IPS-11a (cell line): ENCODE results near the gene CDK14.
A peak's percentile ranks its signal among the peaks of the same experiment; 100 is the strongest.

Experiments used
- H3K4me3 ChIP-seq: one replicate; pipeline ENCODE4 v1.5.1; 2013; ENCODE audit warnings: low read depth, low read length, control low read depth

The CDK14 gene

DNA sequence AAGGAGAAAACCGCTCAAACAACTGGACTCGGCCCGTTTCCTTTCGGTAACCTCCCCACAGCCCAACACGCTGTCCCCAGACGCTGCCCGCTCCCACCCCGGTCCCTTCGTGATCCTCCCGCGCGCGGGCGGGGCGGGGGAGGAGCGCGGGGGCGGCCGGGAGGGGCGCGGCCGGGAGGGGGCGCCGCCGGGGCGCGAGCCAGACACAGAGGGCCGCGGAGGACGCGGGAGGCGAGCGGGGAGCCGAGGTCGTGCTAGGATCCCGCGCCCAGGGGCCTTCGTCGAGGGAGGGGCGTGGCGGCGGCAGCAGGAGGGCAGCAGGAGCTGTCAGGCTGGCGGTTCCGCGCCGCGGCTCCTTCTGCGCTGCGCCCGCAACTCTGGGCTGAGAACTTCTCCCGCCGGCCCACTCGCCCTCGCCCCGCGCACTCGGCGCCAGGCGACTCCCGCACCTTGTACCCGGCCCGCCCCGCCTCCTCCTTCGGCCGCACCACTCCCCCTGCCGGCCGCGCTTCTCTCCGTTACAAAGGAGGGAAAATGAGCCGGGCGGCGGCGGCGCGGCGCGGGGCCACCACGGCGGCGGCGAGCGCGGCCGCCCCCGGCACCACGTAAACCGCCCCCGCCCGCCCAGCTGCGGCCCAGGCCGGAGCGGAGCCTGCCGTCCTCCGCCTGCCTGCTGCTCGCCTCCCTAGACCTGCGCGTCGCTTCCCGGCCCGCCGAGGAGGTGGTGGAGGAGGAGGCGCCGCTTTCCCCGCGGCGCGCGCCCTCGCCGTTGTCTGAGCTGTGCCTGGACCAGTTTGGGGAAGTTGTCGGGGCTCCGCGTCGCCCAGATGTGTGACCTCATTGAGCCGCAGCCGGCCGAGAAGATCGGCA lies at the start of gene CDK14:
CDK14 (plus strand) TSS at position 521 of the 870 bp plus-strand sequence; CDS start at position 828, 307 bp downstream.
- peak within 1 kb of the TSS; percentile 69 for H3K4me3 ChIP-seq

DNA sequence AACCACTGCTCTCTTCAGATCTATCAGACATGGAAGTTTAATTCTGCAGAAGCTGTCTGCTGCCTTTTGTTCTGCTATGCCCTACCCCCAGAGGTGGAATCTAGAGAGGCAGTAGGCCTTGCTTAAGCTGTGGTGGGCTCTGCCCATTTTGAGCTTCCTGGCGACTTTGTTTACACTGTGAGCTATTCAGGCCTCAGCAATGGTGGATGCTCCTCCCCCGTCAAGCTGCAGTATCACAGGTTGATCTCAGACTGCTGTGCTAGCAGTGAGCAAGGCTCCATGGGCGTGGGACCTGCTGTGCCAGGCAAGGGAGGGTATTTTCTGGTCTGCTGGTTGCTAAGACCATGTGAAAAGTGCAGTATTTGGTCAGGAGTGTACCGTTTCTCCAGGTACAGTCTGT lies 45.1 kb upstream of the CDK14 start:
- no peak overlapping the region for H3K4me3 ChIP-seq

DNA sequence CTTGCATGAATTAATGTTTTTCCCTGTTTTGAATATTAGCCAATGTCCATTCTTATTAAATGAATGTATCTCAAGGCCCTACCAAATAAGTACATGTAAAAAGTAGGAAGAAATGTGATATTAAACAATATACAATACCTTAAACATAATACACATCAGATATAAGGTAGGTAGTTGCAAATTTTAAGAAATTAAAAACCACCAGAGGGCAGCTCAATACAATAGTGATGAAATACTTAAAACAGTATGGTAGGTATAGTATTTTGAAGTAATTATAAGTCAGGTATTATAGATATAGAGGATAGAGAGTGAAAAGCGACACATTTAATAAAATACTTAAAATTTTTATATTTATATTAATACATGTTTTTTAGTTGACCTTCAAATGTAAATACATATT lies 43.6 kb upstream of the CDK14 start:
- H3K4me3 ChIP-seq = no peak overlapping the region

DNA sequence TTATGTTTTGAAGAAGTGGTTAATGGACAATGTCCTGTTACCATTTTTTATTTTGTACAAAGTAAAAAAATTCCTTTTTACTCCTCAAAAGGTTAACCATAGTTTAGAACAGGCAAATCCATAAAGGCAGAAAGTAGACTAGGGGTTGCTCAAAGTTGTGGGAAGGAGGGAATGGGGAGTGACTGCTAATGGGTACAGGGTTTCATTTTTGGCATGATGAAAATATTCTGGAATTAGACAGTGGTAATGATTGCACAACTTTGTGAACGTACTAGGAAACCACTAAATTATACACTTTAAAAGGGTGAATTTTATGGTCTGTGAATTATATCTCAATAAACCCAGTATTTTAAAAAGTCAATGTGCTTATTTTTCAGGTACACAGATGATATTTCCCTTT lies 35.4 kb upstream of the CDK14 start:
- H3K4me3 ChIP-seq = no peak overlapping the region

DNA sequence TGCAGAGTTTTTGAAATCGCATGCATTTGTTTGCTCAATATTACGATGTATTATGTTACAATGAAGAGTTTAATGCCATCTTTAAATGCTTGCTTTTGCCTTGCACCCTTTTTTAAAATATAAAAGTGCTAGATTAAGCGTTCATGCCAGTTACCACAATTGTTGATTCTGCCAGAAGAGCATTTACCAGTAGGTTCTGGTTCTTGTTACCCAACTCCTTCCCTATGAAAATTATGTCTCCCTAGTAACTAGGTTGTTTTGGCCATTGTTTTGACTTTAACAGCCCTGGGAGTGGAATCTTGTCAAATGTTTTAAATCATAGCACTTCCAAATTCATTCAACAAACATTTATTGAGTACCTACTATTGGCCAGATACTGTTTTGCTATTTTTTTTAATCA lies 32.8 kb upstream of the CDK14 start:
- H3K4me3 ChIP-seq = no peak overlapping the region

DNA sequence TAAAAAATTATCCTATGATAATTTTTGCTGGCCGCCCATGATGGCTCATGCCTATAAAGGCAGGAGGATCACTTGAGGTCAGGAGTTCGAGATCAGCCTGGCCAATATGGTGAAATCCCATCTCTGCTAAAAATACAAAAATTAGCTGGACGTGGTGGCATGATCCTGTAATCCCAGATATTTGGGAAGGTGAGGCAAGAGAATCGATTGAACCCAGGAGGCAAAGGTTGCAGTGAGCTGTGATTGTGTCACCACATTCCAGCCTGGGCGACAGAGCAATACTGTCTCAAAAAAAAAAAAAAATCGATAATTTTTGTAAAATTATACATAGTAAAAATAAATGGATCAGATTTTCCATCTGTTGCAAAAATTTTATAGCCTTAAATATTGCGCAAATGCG lies 31.7 kb upstream of the CDK14 start:
- H3K4me3 ChIP-seq = no peak overlapping the region

DNA sequence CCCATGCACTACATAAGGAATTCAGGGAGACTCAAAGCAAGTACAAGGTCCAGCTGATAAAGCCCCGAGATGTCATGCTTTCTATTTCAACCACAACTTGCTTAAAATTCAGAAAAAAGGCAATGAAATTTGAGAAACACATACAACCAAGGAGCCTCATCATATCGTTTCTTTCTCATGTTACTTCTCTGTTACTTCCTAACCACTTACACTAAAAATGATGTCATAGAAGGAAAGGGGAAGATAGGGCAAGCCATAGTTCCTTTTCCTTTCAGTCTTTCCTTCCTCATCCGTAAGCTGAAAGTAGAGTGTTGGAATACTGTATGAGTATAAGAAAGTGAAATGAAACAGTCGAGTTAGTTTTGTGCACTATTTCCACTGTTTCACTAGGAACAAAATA lies 27.9 kb upstream of the CDK14 start:
- H3K4me3 ChIP-seq = no peak overlapping the region

DNA sequence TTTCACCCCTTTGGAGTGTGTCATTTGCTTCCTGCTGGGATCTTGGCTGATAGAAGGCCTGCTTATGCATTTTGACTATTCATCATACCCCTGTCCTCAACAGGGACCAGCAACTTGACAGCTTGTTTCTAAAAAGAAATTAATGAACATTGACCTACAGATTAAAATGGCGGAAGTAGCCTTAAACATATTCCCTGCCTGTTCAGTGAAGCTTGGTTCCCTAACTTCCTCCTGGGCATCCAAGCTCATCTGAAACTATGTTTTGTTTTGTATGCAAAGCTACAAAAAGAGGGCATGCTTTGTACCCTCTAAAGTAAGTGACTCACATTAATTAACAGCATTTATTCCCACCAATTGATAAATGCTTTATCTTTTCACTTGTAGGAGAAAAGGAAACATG lies 26.8 kb upstream of the CDK14 start:
- H3K4me3 ChIP-seq = no peak overlapping the region

DNA sequence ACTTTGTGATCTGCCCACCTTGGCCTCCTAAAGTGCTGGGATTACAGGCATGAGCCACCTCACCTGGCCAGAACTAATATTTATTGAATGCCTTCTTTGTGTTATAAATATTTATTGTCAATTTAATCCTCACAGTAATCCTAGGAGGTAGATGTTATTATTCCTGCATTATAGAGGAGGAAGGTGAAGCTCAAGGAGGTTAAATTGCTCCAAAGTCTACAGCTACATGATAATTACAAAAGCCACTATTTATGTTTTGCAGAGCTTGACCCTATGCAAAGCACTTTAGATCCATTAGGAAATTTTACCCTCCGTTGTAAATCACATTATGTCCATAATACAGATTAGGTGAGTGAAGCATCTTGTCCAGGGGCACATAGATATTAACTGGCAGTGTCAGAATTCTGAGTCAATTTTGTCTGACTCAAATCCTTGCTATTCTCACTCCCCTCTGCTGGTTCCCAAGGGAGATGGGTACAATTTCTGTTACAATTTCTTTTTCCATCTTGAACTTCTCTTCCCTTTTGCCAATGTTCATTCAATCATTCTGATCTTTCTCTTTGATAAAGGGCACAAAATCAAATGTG lies 25.7 kb upstream of the CDK14 start:
- H3K4me3 ChIP-seq = no peak overlapping the region

DNA sequence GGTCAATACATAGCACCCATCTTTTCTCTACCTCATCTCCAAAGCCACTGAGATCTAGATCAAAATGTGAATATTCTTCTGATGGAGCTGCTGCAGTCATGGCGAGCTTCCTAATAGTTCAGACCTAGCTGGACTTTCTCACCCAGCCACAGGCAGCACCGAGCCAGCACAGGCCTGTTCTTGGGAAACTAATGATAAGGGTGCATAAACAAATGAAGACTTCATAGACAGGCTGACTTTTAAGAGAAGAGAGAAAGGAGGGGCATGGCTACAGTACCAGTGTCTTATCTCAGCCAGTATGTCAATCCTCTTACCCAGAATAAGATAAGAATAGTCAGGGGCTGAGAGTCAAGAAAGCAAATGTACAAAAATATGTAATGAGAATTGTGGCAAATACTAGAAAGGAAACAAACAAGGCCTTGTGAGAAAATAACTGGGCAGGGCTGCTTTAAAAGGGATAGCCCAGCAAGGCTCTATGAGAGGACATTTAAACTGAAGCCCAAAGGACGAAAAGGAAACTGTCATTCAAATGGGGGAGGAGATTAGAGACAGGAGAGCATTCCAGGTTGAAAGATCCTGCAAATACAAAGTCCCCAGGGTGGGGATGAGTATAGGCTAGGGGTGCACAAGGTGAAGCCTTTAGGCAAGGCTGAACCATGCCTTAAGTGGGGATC lies 21.8 kb upstream of the CDK14 start:
- H3K4me3 ChIP-seq = no peak overlapping the region

DNA sequence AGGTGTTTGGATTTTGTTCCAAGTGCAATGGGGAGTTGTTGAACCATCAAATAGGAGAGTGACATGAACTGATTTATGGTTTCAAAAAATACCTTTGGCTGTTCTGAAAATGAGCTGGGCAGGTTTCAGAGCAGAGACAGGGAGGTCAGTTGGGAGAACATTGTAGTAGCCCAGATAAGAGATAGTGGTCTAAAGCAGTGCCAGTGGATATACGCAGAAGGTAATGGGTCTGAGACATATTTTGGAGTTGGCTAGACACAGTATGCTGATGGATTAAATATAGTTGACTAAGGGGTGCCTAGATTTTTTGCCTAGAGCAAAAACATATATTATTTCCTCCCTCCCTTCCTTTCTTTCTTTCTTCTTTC lies 21.3 kb upstream of the CDK14 start:
- no peak overlapping the region for H3K4me3 ChIP-seq

DNA sequence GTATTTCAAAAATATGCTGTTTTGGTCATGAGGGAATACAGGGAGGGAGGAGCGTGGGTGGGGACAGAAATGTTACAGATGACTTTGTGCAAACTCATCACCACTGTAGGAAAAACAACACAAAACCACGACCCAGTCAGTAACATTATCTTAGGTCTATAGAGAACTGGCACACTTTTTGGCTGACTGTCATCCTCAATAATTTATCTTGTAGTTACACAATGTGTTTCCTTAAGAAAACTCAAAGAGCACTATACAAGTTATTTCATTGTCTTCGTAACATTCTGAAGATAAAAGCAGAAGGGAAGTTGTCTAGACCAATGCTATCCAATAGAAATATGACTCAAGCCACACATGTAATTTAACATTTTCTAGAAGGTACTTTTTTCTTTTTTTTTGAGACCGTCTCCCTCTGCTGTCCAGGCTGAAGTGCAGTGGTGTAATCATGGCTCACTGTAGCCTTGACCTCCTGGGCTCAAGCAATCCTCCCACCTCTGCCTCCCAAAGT lies 16.9 kb upstream of the CDK14 start:
- H3K4me3 ChIP-seq = no peak overlapping the region

DNA sequence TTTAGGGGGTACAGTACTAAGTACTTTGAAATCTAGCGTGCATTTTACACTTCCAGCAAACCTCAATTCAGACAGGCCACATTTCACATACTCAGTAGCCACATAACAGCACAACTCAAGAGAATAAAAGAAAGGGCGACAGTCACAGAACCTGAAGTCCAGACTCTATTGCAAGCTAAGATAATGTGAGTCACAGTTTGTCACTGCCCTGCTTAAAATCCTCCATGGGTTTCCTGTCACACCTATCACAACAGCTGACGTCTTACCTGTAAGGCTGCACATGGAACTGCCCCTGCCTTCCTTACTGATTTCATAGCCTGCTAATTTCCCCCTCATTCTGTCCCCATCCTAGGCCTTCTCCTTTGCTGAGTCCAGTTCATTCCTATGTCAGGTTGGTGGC lies 16.1 kb upstream of the CDK14 start:
- H3K4me3 ChIP-seq = no peak overlapping the region

DNA sequence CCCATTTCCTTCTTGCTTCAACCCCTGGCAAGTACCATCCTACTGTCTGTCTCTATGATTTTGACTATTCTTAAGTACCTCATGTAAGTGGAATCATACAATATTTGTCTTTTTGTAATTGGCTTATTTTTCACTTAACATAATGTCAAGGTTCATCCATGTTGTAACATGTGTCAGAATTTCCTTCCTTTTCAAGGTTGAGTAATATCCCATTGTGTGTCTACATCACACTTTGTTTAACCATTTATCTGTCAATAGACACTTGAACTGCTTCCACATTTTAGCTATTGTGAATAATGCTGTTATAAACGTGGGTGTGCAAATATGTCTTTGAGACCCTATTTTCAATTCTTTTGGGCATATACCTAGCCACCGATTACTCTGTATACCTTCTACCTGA lies 14.0 kb upstream of the CDK14 start:
- no peak overlapping the region for H3K4me3 ChIP-seq

DNA sequence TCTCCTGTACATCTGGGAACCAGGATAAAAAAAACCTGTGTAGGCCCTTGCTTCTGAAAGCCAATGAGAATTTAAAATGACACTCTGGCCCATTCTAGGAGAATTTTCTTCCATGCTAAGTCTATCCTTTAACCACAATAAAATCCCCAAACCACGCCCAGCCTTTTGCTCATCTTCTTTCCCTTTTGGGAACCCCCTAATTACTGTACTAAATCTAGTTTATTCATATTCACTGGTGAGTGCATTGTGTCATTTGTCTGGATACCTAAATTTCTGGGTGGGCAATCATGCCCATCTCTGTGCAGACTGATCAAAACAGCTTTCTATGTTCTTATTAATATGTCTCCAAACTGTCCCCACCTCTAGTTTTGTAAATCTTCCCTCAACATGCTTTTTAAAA lies 11.7 kb upstream of the CDK14 start:
- H3K4me3 ChIP-seq = no peak overlapping the region

DNA sequence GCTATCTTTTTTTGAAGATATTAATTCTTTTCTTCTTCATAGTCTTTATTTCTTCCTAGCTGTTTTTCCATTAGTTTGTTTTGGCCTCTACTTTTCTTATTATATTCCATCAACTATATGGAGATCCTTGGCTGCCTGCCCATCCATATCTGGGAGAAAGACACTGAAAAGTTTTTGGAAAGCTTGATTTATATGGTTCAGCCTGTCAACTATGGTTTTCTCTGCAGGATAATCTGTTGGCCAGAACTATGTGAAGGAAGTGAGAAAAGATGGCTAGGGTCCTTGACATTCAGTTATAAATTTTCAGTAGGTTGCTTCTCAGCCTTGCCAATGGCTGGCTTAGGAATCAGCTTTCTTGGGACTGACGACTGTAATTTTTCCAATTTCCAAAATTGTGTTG lies 10.0 kb upstream of the CDK14 start:
- no peak overlapping the region for H3K4me3 ChIP-seq

DNA sequence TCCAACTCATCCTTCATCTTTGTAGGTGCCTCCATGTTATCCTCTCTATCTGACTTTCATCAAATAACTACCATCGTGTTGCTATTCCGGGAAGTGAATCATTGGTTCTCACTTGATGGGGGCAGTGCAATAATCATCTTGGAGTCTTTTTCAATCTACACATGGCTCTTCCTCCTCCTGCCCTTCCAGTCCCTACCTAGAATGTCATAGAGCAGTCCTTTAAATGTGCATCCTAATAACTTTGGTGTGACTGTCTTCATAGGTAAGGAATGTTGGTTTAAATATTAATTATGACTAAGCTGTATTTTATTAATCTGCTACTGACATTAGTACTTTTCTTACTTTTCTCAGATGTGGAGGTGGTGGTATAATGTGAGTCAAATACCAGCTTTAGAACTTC lies 8.4 kb upstream of the CDK14 start:
- no peak overlapping the region for H3K4me3 ChIP-seq

DNA sequence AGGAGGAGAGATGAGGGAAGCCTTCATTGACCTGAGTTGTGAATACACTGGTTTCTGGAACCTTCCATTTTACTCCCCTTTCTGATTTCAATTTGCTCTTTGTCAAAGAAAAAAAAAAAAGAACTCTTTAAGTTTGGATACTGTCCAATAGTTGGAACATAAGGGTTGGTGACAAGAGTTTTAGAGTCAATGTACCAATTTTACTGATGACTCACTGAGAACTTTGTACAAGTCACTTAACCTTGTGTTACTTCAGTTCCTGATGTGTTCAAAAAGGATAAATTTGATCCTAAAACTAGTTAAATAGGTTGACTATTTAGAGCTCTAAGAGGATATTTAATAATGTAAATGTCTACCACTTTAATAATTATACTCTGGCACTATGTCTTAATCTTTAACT lies 4.1 kb upstream of the CDK14 start:
- H3K4me3 ChIP-seq = no peak overlapping the region

DNA sequence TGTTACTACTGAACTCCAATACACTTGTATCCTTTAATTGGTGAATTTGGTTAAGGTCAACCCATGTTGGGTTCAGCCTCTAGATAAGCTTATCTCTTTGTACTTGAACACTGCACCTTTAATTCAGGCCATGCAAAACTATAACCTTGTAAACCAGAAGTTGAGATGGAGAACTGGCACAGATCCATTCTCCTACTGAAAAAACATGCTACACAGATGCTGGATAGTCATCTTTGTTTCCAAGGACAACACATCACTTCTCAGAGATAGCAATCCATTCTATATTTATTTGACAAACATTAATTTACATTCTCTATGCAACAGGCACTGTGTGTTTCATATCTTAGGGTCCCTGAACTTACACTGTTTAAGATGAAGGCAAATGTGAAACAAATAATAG lies 2.9 kb upstream of the CDK14 start:
- H3K4me3 ChIP-seq = no peak overlapping the region

DNA sequence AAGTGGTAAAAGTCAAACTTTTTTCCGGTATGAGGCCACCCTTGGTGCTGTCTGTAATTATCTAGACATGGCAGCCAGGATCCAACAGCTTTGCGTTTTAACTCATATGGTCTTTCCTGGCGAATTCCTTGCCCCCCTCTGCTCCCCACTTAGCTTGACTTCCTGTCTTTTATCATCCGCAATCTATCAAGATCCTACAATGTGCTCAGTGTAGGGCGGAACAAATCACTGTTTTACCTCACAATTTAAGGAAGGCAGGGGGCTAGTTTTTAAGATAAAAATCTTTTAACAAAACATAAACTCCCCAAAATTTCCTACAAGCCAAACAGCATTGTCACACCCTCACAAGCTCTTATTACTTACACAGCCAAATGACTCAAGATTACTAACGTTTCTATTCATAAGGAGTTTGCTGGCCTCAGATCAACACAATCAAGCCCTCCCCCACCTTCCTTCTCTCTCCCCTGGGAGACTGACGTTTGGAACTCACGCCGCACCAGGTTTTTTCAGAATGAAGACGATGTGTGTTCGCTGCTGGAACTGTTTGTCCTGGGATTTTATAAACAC lies 1.3 kb upstream of the CDK14 start:
- no peak overlapping the region for H3K4me3 ChIP-seq

DNA sequence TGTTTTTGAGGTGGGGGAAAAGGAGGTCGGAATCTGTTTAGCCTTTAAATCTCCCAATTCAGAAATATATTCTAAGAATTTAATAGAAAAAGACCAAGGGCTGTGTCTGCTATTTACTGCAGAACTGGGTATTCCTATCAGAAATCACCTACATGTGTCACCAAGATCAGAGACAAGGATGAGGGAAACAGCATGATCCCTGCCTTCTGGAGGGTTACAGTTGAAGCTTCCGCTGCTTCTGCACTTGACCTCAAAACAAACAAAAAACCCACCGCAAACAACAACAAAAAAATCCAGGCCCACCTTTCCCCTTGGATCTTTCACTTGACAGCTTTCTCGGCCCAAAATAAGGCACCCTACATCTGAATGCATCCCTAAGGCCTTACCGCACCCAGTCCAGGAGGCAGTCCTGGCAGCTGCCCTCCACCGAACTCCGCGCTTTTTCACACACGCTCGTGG lies 750 bp upstream of the CDK14 start:
- H3K4me3 ChIP-seq = peak overlapping the region; percentile 18
